ENCODE results near the gene FANCM.

- TF ChIP-seq POLR2A (IDR thresholded peaks at IDR 0.05), result no peak
- no peak for TF ChIP-seq CTCF (IDR thresholded peaks at IDR 0.05)
Observed at GRCh38 chr14:45123271-45123670, 12.5 kb upstream of the FANCM start.
